Right atrium auricular region (tissue), 2 donors: ENCODE measurements around the gene RELB. TPM values are rescaled to one million over a fixed set of nuclear protein-coding genes. Genes with fewer than 3 reads are reported as not detected.
"Not testable (repeated sequence)": the region's sequence is repeated elsewhere in the genome, so short reads cannot be mapped to it uniquely, and the experiment has no call there.

Experiments
- DNase-seq: peaks from one replicate; pipeline ENCODE4 v3.0.0-alpha.2; 2019; ENCODE audit warnings: low spot score
- H3K27ac ChIP-seq, 2 donors: fragments of 200-600 bp; sonication (generic); 1 replicate in 1 of 2; 2 replicates in 1 of 2; pipeline ENCODE4 v1.5.1; 2016 to 2019
- H3K27me3 ChIP-seq, 2 donors: fragments of 200-600 bp; sonication (generic); one replicate each; pipeline versions ENCODE4 v1.5.1 to v1.6.0; 2017 to 2019
- H3K36me3 ChIP-seq: fragments of 200-600 bp; sonication (generic); one replicate; pipeline ENCODE4 v1.5.1; 2016
- H3K4me1 ChIP-seq, 2 donors: fragments of 200-600 bp; sonication (generic); one replicate each; pipeline versions ENCODE4 v1.5.1 to v1.6.0; 2017 to 2019
- H3K4me3 ChIP-seq, 2 donors: fragments of 200-600 bp; sonication (generic); 1 replicate in 1 of 2; 2 replicates in 1 of 2; pipeline ENCODE4 v1.5.1; 2017 to 2019; ENCODE audit warnings: mild to moderate bottlenecking in 1 of 2, moderate library complexity in 1 of 2
- H3K9me3 ChIP-seq, 2 donors: fragments of 200-600 bp; sonication (generic); one replicate each; pipeline ENCODE4 v1.5.1; 2019
- total RNA-seq, 2 donors: library from RNA; depleted of rRNA; stranded (reverse); fragments of >200 nt; gene quantifications; one replicate each; pipeline ENCODE4 v1.1.0, GENCODE V29; 2016
- TF ChIP-seq, protein P1 (sequence below), 2 donors: fragments of 200-600 bp; sonication (generic); IDR thresholded peaks; one replicate each; pipeline ENCODE4 v1.5.1; 2019; ENCODE audit warnings: antibody characterized with exemption in 2 of 2

Gene RELB
- total RNA-seq, 2 donors from 2014 or later, result 1.3 to 3.1 TPM

GRCh38 chr19:44969437-44969836 is 31.8 kb upstream of the RELB start:
- no peak overlapping the region for H3K4me3 ChIP-seq

DNA sequence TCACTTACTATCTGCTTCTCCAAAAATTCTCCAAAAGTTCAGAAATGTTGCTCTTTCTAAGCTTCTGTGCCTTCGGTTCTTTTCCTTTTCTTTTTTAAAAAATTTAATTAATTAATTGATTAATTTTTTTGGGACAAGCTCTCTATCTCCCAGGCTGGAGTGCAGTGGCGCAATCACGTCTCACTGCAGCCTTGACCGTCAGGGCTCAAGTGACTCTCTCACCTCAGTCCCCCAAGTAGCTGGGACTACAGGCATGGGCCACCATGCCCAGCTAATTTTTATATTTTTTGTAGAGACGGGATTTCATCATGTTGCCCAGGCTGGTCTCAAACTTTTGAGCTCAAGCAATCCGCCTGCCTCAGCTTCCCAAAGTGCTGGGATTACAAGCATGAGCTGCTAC is 29.8 kb upstream of the RELB start:
- H3K36me3 ChIP-seq, result peaks cover 55% of the 10 kb centered on the region
- not testable (repeated sequence) for H3K27ac ChIP-seq, H3K9me3 ChIP-seq, DNase-seq, H3K4me3 ChIP-seq, H3K27me3 ChIP-seq, H3K4me1 ChIP-seq

More at GRCh38 chr19:44969437-44969836, 31.8 kb upstream of the RELB start:
- Histone ChIP-seq H3K9me3 (no peaks in the 10 kb centered on the region), H3K36me3 (peaks cover 52% of the 10 kb centered on the region), H3K27ac (no peak overlapping the region), H3K27me3 (no peaks in the 10 kb centered on the region), H3K4me1 (no peaks in the 10 kb centered on the region)
- no peak for DNase-seq
- TF ChIP-seq, protein P1, sequence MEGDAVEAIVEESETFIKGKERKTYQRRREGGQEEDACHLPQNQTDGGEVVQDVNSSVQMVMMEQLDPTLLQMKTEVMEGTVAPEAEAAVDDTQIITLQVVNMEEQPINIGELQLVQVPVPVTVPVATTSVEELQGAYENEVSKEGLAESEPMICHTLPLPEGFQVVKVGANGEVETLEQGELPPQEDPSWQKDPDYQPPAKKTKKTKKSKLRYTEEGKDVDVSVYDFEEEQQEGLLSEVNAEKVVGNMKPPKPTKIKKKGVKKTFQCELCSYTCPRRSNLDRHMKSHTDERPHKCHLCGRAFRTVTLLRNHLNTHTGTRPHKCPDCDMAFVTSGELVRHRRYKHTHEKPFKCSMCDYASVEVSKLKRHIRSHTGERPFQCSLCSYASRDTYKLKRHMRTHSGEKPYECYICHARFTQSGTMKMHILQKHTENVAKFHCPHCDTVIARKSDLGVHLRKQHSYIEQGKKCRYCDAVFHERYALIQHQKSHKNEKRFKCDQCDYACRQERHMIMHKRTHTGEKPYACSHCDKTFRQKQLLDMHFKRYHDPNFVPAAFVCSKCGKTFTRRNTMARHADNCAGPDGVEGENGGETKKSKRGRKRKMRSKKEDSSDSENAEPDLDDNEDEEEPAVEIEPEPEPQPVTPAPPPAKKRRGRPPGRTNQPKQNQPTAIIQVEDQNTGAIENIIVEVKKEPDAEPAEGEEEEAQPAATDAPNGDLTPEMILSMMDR (IDR thresholded peaks at IDR 0.05), result no peak

DNA sequence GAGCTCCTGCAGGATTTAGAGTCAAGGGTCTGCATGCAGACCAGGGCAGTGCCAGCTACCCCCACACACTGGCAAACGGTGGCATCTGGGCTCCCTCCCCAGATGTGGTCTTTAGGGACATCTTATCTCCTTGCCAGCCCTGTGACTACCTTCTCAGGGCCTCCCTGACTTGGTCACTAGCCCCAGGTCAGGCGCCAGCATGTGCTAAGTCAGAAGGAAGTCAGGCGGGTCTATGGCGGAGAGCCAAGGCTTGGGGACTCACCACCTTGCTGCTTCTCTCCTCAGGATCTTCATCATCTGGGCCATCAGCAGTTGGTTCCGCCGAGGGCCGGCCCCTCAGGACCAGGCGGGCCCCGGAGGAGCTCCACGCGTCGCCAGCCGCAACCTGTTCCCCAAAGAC is 28.5 kb upstream of the RELB start:
- Histone ChIP-seq H3K4me3 (no peak overlapping the region), H3K9me3 (no peaks in the 10 kb centered on the region), H3K4me1 (no peaks in the 10 kb centered on the region), H3K27ac (no peak overlapping the region), H3K36me3 (peaks cover 55% of the 10 kb centered on the region), H3K27me3 (no peaks in the 10 kb centered on the region)
- TF ChIP-seq, protein P1 (IDR thresholded peaks at IDR 0.05), result no peak
- no peak for DNase-seq

DNA sequence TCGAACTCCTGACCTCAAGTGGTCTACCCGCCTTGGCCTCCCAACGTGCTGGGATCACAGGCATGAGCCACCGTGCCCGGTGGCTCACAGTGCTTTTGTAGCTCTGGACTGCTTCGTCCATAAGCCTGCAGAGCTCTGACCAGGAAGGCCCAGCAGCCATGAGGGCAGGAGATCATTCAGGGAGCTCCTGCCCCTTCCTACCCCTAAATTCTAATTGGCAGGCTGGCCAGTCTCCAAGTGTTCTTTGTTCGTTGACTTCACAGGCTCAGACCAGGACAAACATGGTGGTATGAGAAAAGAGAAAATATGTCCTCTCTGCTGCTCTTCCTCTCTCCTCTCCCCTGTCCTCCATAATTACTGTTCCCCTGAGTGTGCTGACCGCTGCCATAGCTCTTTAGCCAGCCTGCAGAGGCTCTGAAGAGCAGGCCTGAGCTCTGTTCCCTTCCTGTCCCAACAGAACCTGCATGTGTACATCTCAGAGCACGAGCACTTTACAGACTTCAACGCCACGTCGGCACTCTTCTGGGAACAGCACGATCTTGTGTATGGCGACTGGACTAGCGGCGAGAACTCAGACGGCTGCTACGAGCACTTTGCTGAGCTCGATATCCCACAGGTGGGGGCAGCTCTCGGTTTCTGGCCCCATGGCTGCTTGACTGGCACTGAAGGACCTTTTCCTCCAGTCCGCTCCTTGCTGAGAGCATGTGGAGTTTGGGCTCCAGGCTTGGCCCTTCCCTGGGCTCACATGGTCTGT is 27.1 kb upstream of the RELB start:
- TF ChIP-seq, protein P1 (IDR thresholded peaks at IDR 0.05), result no peak
- H3K4me3 ChIP-seq, result no peak overlapping the region
- H3K27ac ChIP-seq, result no peak overlapping the region
- no peaks in the 10 kb centered on the region for H3K4me1 ChIP-seq
- no peak for DNase-seq
- H3K36me3 ChIP-seq, result peaks cover 57% of the 10 kb centered on the region
- H3K9me3 ChIP-seq, result no peaks in the 10 kb centered on the region
- H3K27me3 ChIP-seq, result no peaks in the 10 kb centered on the region

- TF ChIP-seq, protein P1 (IDR thresholded peaks at IDR 0.05), result no peak
- peaks cover 64% of the 10 kb centered on the region for H3K36me3 ChIP-seq
- no peaks in the 10 kb centered on the region for H3K27me3 ChIP-seq
- no peaks in the 10 kb centered on the region for H3K4me1 ChIP-seq
- no peaks in the 10 kb centered on the region for H3K9me3 ChIP-seq
- no peak for DNase-seq
- H3K27ac ChIP-seq, result no peak overlapping the region
- H3K4me3 ChIP-seq, result no peak overlapping the region
Observed at GRCh38 chr19:44974857-44975256, 26.4 kb upstream of the RELB start.

GRCh38 chr19:44975444-44975843 is 25.8 kb upstream of the RELB start:
- no peaks in the 10 kb centered on the region for H3K9me3 ChIP-seq
- H3K4me3 ChIP-seq, result no peak overlapping the region
- H3K27me3 ChIP-seq, result no peaks in the 10 kb centered on the region
- H3K27ac ChIP-seq, result no peak overlapping the region
- no peaks in the 10 kb centered on the region for H3K4me1 ChIP-seq
- peaks cover 68% of the 10 kb centered on the region for H3K36me3 ChIP-seq
- TF ChIP-seq, protein P1 (IDR thresholded peaks at IDR 0.05), result no peak
- DNase-seq, result no peak
